Measurements from ENCODE around the gene TMEM161B. TPM values are rescaled to one million over a fixed set of nuclear protein-coding genes. Genes with fewer than 3 reads are reported as not detected.
"Not testable (repeated sequence)": the region's sequence is repeated elsewhere in the genome, so short reads cannot be mapped to it uniquely, and the experiment has no call there.

The TMEM161B gene
- total RNA-seq, 1 experiment from 2014 or later, result 56.3 TPM

- no peak overlapping the region for H3K9ac ChIP-seq (ENCODE audit: low read length)
- H3K4me3 ChIP-seq (ENCODE audit: low read length), result no peak overlapping the region
- H3K79me2 ChIP-seq (ENCODE audit: low read length), result peaks cover 99% of the 10 kb centered on the region
- H3K27ac ChIP-seq (ENCODE audit: low read length), result no peak overlapping the region
- H3K4me1 ChIP-seq (ENCODE audit: low read length), result no peaks in the 10 kb centered on the region
- no peaks in the 10 kb centered on the region for H3K9me3 ChIP-seq (ENCODE audit: low read length)
- H4K20me1 ChIP-seq (ENCODE audit: insufficient read depth, low read depth, low read length), result no peaks in the 10 kb centered on the region
- no peak for DNase-seq
- no peaks in the 10 kb centered on the region for H3K9me2 ChIP-seq (replicated peaks; ENCODE audit: insufficient read depth, low read length)
- H3K36me3 ChIP-seq (ENCODE audit: insufficient read depth, low read length), result peaks cover 2% of the 10 kb centered on the region; the same call in 1 of the 2 replicates
- H3K27me3 ChIP-seq (ENCODE audit: low read length), result no peaks in the 10 kb centered on the region
- no peak overlapping the region for H2AFZ ChIP-seq (ENCODE audit: low read length)
- H3K4me2 ChIP-seq (ENCODE audit: low read depth, low read length, poor library complexity, severe bottlenecking), result no peak overlapping the region
Observed at GRCh38 chr5:88245893-88246244, 22.8 kb downstream of the TMEM161B start.

GRCh38 chr5:88245241-88245892 is 23.3 kb downstream of the TMEM161B start:
- H4K20me1 ChIP-seq (ENCODE audit: insufficient read depth, low read depth, low read length), result no peaks in the 10 kb centered on the region
- no peak overlapping the region for H3K9ac ChIP-seq (ENCODE audit: low read length)
- no peak overlapping the region for H2AFZ ChIP-seq (ENCODE audit: low read length)
- no peak overlapping the region for H3K4me2 ChIP-seq (ENCODE audit: low read depth, low read length, poor library complexity, severe bottlenecking)
- no peak for DNase-seq
- H3K79me2 ChIP-seq (ENCODE audit: low read length), result peaks cover 99% of the 10 kb centered on the region
- H3K4me3 ChIP-seq (ENCODE audit: low read length), result no peak overlapping the region
- no peaks in the 10 kb centered on the region for H3K9me3 ChIP-seq (ENCODE audit: low read length)
- no peak overlapping the region for H3K27ac ChIP-seq (ENCODE audit: low read length)
- H3K4me1 ChIP-seq (ENCODE audit: low read length), result no peaks in the 10 kb centered on the region
- H3K36me3 ChIP-seq (ENCODE audit: insufficient read depth, low read length), result no peaks in the 10 kb centered on the region; the same call in none of the 2 replicates
- no peaks in the 10 kb centered on the region for H3K27me3 ChIP-seq (ENCODE audit: low read length)
- H3K9me2 ChIP-seq (replicated peaks; ENCODE audit: insufficient read depth, low read length), result no peaks in the 10 kb centered on the region

GRCh38 chr5:88244686-88245085 is 24.0 kb downstream of the TMEM161B start:
- no peak overlapping the region for H3K4me3 ChIP-seq (ENCODE audit: low read length)
- no peaks in the 10 kb centered on the region for H3K9me2 ChIP-seq (replicated peaks; ENCODE audit: insufficient read depth, low read length)
- H3K4me2 ChIP-seq (ENCODE audit: low read depth, low read length, poor library complexity, severe bottlenecking), result no peak overlapping the region
- no peaks in the 10 kb centered on the region for H3K9me3 ChIP-seq (ENCODE audit: low read length)
- no peak overlapping the region for H3K27ac ChIP-seq (ENCODE audit: low read length)
- peaks cover 3% of the 10 kb centered on the region for H3K36me3 ChIP-seq (ENCODE audit: insufficient read depth, low read length)
- H3K27me3 ChIP-seq (ENCODE audit: low read length), result no peaks in the 10 kb centered on the region
- no peaks in the 10 kb centered on the region; the same call in 1 of the 2 replicates for H3K4me1 ChIP-seq (ENCODE audit: low read length)
- H3K79me2 ChIP-seq (ENCODE audit: low read length), result peaks cover 99% of the 10 kb centered on the region
- no peak for DNase-seq
- H4K20me1 ChIP-seq (ENCODE audit: insufficient read depth, low read depth, low read length), result no peaks in the 10 kb centered on the region
- H2AFZ ChIP-seq (ENCODE audit: low read length), result no peak overlapping the region
- H3K9ac ChIP-seq (ENCODE audit: low read length), result no peak overlapping the region

- H3K36me3 ChIP-seq (ENCODE audit: insufficient read depth, low read length); H3K9ac ChIP-seq (ENCODE audit: low read length); H3K9me2 ChIP-seq (replicated peaks; ENCODE audit: insufficient read depth, low read length); H3K4me1 ChIP-seq (ENCODE audit: low read length); DNase-seq; H2AFZ ChIP-seq (ENCODE audit: low read length); H3K4me2 ChIP-seq (ENCODE audit: low read depth, low read length, poor library complexity, severe bottlenecking); H3K9me3 ChIP-seq (ENCODE audit: low read length); H3K4me3 ChIP-seq (ENCODE audit: low read length); H4K20me1 ChIP-seq (ENCODE audit: insufficient read depth, low read depth, low read length); H3K27ac ChIP-seq (ENCODE audit: low read length); H3K27me3 ChIP-seq (ENCODE audit: low read length): not testable (repeated sequence)
- peaks cover 99% of the 10 kb centered on the region for H3K79me2 ChIP-seq (ENCODE audit: low read length)
Observed at GRCh38 chr5:88243493-88243892, 25.2 kb downstream of the TMEM161B start.

GRCh38 chr5:88238732-88239131 is 29.9 kb downstream of the TMEM161B start:
- Histone ChIP-seq H3K9me2 (replicated peaks; ENCODE audit: insufficient read depth, low read length) (no peaks in the 10 kb centered on the region), H3K79me2 (ENCODE audit: low read length) (peaks cover 97% of the 10 kb centered on the region), H2AFZ (ENCODE audit: low read length) (no peak overlapping the region), H3K36me3 (ENCODE audit: insufficient read depth, low read length) (peaks cover 21% of the 10 kb centered on the region; the same call in 1 of the 2 replicates), H4K20me1 (ENCODE audit: insufficient read depth, low read depth, low read length) (no peaks in the 10 kb centered on the region), H3K4me2 (ENCODE audit: low read depth, low read length, poor library complexity, severe bottlenecking) (no peak overlapping the region), H3K4me1 (ENCODE audit: low read length) (peaks cover 4% of the 10 kb centered on the region), H3K9me3 (ENCODE audit: low read length) (no peaks in the 10 kb centered on the region), H3K4me3 (ENCODE audit: low read length) (no peak overlapping the region), H3K27ac (ENCODE audit: low read length) (no peak overlapping the region), H3K9ac (ENCODE audit: low read length) (no peak overlapping the region), H3K27me3 (ENCODE audit: low read length) (no peaks in the 10 kb centered on the region)
- DNase-seq, result no peak

- no peak overlapping the region for H3K27ac ChIP-seq (ENCODE audit: low read length)
- no peak for DNase-seq
- H3K9ac ChIP-seq (ENCODE audit: low read length), result no peak overlapping the region
- peaks cover 4% of the 10 kb centered on the region for H3K4me1 ChIP-seq (ENCODE audit: low read length)
- H3K79me2 ChIP-seq (ENCODE audit: low read length), result peaks cover 96% of the 10 kb centered on the region
- no peaks in the 10 kb centered on the region for H3K27me3 ChIP-seq (ENCODE audit: low read length)
- peaks cover 21% of the 10 kb centered on the region; the same call in 1 of the 2 replicates for H3K36me3 ChIP-seq (ENCODE audit: insufficient read depth, low read length)
- no peak overlapping the region for H3K4me3 ChIP-seq (ENCODE audit: low read length)
- H4K20me1 ChIP-seq (ENCODE audit: insufficient read depth, low read depth, low read length), result no peaks in the 10 kb centered on the region
- H3K9me3 ChIP-seq (ENCODE audit: low read length), result no peaks in the 10 kb centered on the region
- H2AFZ ChIP-seq (ENCODE audit: low read length), result no peak overlapping the region
- no peaks in the 10 kb centered on the region for H3K9me2 ChIP-seq (replicated peaks; ENCODE audit: insufficient read depth, low read length)
- no peak overlapping the region for H3K4me2 ChIP-seq (ENCODE audit: low read depth, low read length, poor library complexity, severe bottlenecking)
Observed at GRCh38 chr5:88236866-88237642, 31.6 kb downstream of the TMEM161B start.

- peaks cover 97% of the 10 kb centered on the region for H3K79me2 ChIP-seq (ENCODE audit: low read length)
- H3K4me1 ChIP-seq (ENCODE audit: low read length), result peaks cover 4% of the 10 kb centered on the region
- no peaks in the 10 kb centered on the region for H4K20me1 ChIP-seq (ENCODE audit: insufficient read depth, low read depth, low read length)
- H3K9me2 ChIP-seq (replicated peaks; ENCODE audit: insufficient read depth, low read length), result no peaks in the 10 kb centered on the region
- H2AFZ ChIP-seq (ENCODE audit: low read length), result no peak overlapping the region
- H3K27me3 ChIP-seq (ENCODE audit: low read length), result no peaks in the 10 kb centered on the region
- no peak for DNase-seq
- H3K27ac ChIP-seq (ENCODE audit: low read length), result no peak overlapping the region
- no peak overlapping the region for H3K4me3 ChIP-seq (ENCODE audit: low read length)
- no peak overlapping the region for H3K9ac ChIP-seq (ENCODE audit: low read length)
- no peak overlapping the region for H3K4me2 ChIP-seq (ENCODE audit: low read depth, low read length, poor library complexity, severe bottlenecking)
- peaks cover 21% of the 10 kb centered on the region; the same call in 1 of the 2 replicates for H3K36me3 ChIP-seq (ENCODE audit: insufficient read depth, low read length)
- no peaks in the 10 kb centered on the region for H3K9me3 ChIP-seq (ENCODE audit: low read length)
Observed at GRCh38 chr5:88235828-88236227, 32.8 kb downstream of the TMEM161B start.

GRCh38 chr5:88235346-88235745 is 33.3 kb downstream of the TMEM161B start:
- H3K27me3 ChIP-seq (ENCODE audit: low read length), result no peaks in the 10 kb centered on the region
- no peak overlapping the region for H3K9ac ChIP-seq (ENCODE audit: low read length)
- no peaks in the 10 kb centered on the region for H3K9me2 ChIP-seq (replicated peaks; ENCODE audit: insufficient read depth, low read length)
- H3K4me3 ChIP-seq (ENCODE audit: low read length), result no peak overlapping the region
- peaks cover 97% of the 10 kb centered on the region for H3K79me2 ChIP-seq (ENCODE audit: low read length)
- H3K27ac ChIP-seq (ENCODE audit: low read length), result no peak overlapping the region
- H3K4me2 ChIP-seq (ENCODE audit: low read depth, low read length, poor library complexity, severe bottlenecking), result no peak overlapping the region
- H3K36me3 ChIP-seq (ENCODE audit: insufficient read depth, low read length), result peaks cover 21% of the 10 kb centered on the region; the same call in 1 of the 2 replicates
- no peaks in the 10 kb centered on the region for H4K20me1 ChIP-seq (ENCODE audit: insufficient read depth, low read depth, low read length)
- no peak overlapping the region for H2AFZ ChIP-seq (ENCODE audit: low read length)
- no peaks in the 10 kb centered on the region for H3K9me3 ChIP-seq (ENCODE audit: low read length)
- H3K4me1 ChIP-seq (ENCODE audit: low read length), result peaks cover 4% of the 10 kb centered on the region
- no peak for DNase-seq

All from Karpas-422 (cell line).